Activated CD4-positive, alpha-beta T cell treated with anti-CD3 and anti-CD28 coated beads, Interleukin-2, amount 10 ng/mL, durations not matched to agents 7 days and 5 days (primary cell): ENCODE results near the gene UBE2E3. TPM values are rescaled to one million over a fixed set of nuclear protein-coding genes. Genes with fewer than 3 reads are reported as not detected.

Experiments used
- CTCF ChIA-PET: fragments of 350-600 bp; sonication (Branson Sonifier 250); formaldehyde crosslinking; loops from one replicate; lab custom pipeline; 2021; ENCODE audit warnings: antibody characterized with exemption; lab: Charles Lee
- POLR2A ChIA-PET: fragments of 350-600 bp; sonication (Branson Sonifier 250); formaldehyde crosslinking; loops from one replicate; lab custom pipeline; 2021; ENCODE audit warnings: antibody characterized with exemption; lab: Charles Lee
- DNase-seq: peaks from one replicate; pipeline ENCODE4 v3.0.0-alpha.2; 2020
- H3K27ac Mint-ChIP-seq: one replicate; pipeline ENCODE4 v1.8.0; 2021; ENCODE audit warnings: mild to moderate bottlenecking, moderate library complexity, mixed read lengths
- H3K27me3 Mint-ChIP-seq: one replicate; pipeline ENCODE4 v1.8.0; 2021; ENCODE audit warnings: mixed read lengths
- H3K36me3 Mint-ChIP-seq: one replicate; pipeline ENCODE4 v1.8.0; 2021; ENCODE audit warnings: low read depth, mixed read lengths
- H3K4me1 Mint-ChIP-seq: one replicate; pipeline ENCODE4 v1.8.0; 2021; ENCODE audit warnings: mixed read lengths
- H3K4me3 Mint-ChIP-seq: one replicate; pipeline ENCODE4 v1.8.0; 2021; ENCODE audit warnings: mild to moderate bottlenecking, moderate library complexity, mixed read lengths
- H3K9me3 Mint-ChIP-seq: one replicate; pipeline ENCODE4 v1.8.0; 2021; ENCODE audit warnings: mixed read lengths
- total RNA-seq, 2 experiments: library from RNA; stranded (reverse); gene quantifications; one replicate each; pipeline ENCODE4 v1.2.3, GENCODE V29; 2021

UBE2E3 gene
- total RNA-seq, 2 experiments from 2014 or later, result 33.3 to 41.7 TPM

GRCh38 chr2:181047829-181048228 is 67.4 kb downstream of the UBE2E3 start:
- peaks cover 13% of the 10 kb centered on the region for H3K4me1 Mint-ChIP-seq
- no peaks in the 10 kb centered on the region for H3K27me3 Mint-ChIP-seq
- no peak overlapping the region for H3K4me3 Mint-ChIP-seq
- H3K27ac Mint-ChIP-seq, result no peak overlapping the region
- no peaks in the 10 kb centered on the region for H3K9me3 Mint-ChIP-seq
- DNase-seq, result no peak
- no peaks in the 10 kb centered on the region for H3K36me3 Mint-ChIP-seq
- ChIA-PET CTCF (interaction anchor here (1.5 kb wide), 2 partner anchors 11 to 20 kb away, joined by 4 to 6 read pairs; no protein-coding TSS in a partner anchor), POLR2A (no interaction called here)

DNA sequence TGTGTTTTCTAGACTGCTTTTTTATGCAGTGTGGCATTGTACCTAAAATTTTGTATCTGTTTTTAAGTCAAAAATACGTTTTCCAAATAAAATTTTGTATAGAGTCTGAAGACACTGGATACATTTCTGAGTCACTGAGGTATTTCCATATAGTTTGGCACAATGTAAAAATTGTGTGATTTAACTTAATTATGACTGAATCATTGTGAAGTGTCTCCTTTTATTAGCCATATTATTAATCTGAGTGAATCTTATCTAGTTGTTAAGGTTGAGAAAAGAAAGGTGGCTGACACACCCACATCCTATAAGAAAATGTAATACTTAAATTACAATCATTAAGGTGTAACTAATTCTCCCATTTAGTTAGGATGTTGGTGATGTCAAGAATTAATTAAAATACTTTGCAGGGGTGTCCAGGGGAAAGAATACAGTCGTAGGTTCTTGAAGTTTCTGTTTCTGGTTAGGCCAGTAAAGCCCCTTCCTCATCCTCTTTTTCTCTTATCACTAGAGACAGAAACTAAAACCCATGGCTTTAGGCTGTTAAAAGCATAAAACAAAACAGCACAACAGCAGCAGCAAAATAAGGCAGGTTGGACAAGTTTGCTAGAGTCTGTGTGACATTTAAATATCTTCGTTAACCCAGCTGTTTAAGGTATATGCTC is 71.6 kb downstream of the UBE2E3 start:
- DNase-seq, result no peak
- no peak overlapping the region for H3K4me3 Mint-ChIP-seq
- no peak overlapping the region for H3K27ac Mint-ChIP-seq
- no peaks in the 10 kb centered on the region for H3K27me3 Mint-ChIP-seq
- H3K36me3 Mint-ChIP-seq, result no peaks in the 10 kb centered on the region
- ChIA-PET CTCF (no interaction called here), POLR2A (no interaction called here)
- peaks cover 14% of the 10 kb centered on the region for H3K4me1 Mint-ChIP-seq
- H3K9me3 Mint-ChIP-seq, result no peaks in the 10 kb centered on the region

DNA sequence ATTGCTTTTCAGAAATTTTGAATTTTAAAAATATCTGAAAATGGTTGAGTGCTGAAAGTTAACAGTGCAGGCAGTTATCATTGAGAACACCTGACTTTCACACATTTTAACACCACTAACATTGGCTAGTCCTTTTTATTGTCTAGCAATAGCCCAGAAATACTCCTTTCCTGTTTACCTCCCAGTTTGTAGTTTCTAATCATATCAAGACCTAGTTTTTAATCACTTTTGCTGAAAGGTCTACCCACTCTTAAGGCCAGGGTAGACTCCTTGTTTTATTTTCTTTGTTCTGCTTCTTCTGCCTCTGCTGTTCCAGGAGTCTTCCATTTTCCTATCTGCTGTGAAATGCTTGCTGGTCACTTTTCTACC is 72.1 kb downstream of the UBE2E3 start:
- H3K27me3 Mint-ChIP-seq, result no peaks in the 10 kb centered on the region
- H3K4me3 Mint-ChIP-seq, result no peak overlapping the region
- ChIA-PET POLR2A (no interaction called here), CTCF (no interaction called here)
- no peaks in the 10 kb centered on the region for H3K36me3 Mint-ChIP-seq
- H3K9me3 Mint-ChIP-seq, result no peaks in the 10 kb centered on the region
- no peak overlapping the region for H3K27ac Mint-ChIP-seq
- no peak for DNase-seq
- H3K4me1 Mint-ChIP-seq, result peaks cover 14% of the 10 kb centered on the region

DNA sequence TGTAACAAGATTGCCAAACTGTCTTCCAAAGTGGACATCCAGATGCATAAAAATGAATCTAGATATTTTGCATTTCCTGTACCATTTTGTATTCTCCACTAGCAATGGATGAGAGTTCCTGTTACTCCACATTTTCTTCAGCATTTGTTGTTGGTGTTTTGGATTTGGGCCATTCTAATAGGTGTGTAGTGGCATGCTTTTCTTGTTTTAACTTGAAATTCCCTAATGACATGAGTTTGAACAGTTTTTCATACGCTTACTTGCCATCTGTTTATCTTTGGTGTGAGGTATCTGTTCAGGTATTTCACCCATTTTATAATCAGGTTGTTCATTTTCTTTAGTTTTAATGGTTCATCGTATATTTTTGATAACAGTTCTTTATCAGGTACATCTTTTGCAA is 73.9 kb downstream of the UBE2E3 start:
- Mint-ChIP-seq H3K4me1 (peaks cover 14% of the 10 kb centered on the region), H3K36me3 (no peaks in the 10 kb centered on the region), H3K9me3 (no peaks in the 10 kb centered on the region), H3K27ac (no peak overlapping the region), H3K4me3 (no peak overlapping the region), H3K27me3 (no peaks in the 10 kb centered on the region)
- DNase-seq, result no peak
- CTCF ChIA-PET, result interaction anchor here (1.7 kb wide), 1 partner anchor 16 kb away, joined by 4 read pairs; no protein-coding TSS in a partner anchor
- POLR2A ChIA-PET, result no interaction called here

DNA sequence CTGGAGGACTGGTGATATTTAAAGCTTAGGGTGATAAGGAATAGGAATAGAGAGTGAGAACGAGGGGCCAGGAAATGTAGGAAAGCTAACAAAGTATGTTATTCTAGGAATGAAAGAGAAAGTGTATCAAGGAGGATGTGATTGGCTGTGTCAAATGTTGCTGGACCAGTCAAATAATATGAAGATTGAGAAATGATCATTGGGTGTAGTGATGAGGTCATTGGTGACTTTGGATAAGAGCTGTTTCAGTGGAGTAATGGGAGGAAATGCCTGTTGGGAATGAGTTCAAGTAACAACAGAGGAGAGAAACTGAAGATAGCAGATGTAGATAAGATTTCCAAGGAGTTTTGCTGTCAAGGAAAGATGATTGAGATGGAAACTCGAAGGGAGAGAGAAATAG is 74.4 kb downstream of the UBE2E3 start:
- no peaks in the 10 kb centered on the region for H3K27me3 Mint-ChIP-seq
- ChIA-PET POLR2A (no interaction called here), CTCF (interaction anchor here (1.7 kb wide), 1 partner anchor 15 kb away, joined by 4 read pairs; no protein-coding TSS in a partner anchor)
- no peaks in the 10 kb centered on the region for H3K36me3 Mint-ChIP-seq
- peaks cover 14% of the 10 kb centered on the region for H3K4me1 Mint-ChIP-seq
- H3K9me3 Mint-ChIP-seq, result no peaks in the 10 kb centered on the region
- no peak overlapping the region for H3K4me3 Mint-ChIP-seq
- no peak overlapping the region for H3K27ac Mint-ChIP-seq
- no peak for DNase-seq

DNA sequence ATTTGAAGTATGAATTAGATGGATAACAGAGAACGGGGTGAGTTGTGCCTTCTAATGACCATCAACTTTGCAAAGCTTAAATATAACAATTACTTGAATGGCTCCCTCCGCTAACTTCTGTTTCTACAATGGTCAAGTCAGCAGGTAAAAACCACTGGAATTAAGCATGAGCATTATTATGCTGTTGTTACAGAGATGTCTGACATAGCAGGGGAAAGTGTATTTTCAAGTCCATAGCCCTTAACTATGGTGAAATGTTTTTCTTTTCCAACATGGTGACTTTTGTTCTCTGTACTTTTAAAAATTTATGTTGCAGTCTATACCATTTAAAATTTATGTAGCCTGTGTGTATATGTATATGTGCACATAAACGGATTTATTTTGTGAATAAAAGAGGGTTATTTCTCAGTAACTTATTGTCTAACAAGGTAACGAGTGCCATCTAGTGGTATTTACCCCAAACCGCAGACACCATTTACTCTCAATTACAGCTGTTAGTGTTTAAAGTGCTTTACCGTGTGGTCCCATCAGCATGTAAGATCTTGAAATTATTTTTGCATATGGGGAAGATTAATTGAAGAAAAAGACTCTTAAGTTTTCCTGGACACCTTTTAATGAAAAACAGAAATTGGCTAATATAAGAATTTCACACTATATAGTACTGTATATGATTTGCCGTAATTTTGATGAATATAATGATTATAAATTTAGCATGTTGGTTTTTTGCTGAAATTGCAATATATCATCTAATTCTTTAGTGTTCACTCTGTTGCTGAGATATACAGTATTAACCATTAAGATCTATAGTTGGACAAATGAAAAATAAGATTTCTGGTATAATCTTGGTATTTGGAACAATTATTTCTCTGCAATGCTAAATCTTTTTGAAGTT is 78.2 kb downstream of the UBE2E3 start:
- H3K4me3 Mint-ChIP-seq, result no peak overlapping the region
- H3K9me3 Mint-ChIP-seq, result no peaks in the 10 kb centered on the region
- ChIA-PET CTCF (interaction anchor here (0.6 to 2.6 kb wide), 7 partner anchors 8 to 934 kb away, joined by 3 to 7 read pairs (median 3); no protein-coding TSS in a partner anchor), POLR2A (no interaction called here)
- DNase-seq, result peak; percentile 51
- no peaks in the 10 kb centered on the region for H3K27me3 Mint-ChIP-seq
- H3K4me1 Mint-ChIP-seq, result peaks cover 4% of the 10 kb centered on the region
- no peak overlapping the region for H3K27ac Mint-ChIP-seq
- no peaks in the 10 kb centered on the region for H3K36me3 Mint-ChIP-seq

- no peak overlapping the region for H3K27ac Mint-ChIP-seq
- H3K4me1 Mint-ChIP-seq, result no peaks in the 10 kb centered on the region
Observed at GRCh38 chr2:181063696-181064095, 83.3 kb downstream of the UBE2E3 start.

DNA sequence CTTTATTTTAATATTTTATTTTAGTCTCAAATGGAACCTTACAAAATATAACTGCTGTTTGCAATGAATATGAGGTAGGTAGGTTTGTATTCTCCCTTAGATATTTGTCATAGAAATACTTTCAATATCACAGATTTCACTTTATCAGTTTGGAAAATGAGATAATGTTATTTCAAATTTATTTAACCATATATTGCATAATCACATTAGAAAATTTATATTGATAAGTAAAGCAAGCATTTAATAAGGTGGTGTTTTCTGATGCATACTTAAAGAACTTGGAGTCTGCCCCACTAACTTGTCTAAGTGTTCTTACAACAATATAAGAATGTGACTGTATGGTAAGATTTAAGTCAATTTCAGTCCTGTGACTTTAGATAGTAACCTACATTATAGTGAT is 85.1 kb downstream of the UBE2E3 start:
- H3K36me3 Mint-ChIP-seq, result no peaks in the 10 kb centered on the region
- CTCF ChIA-PET, result no interaction called here
- no peak for DNase-seq

More at GRCh38 chr2:181063696-181064095, 83.3 kb downstream of the UBE2E3 start:
- CTCF ChIA-PET, result no interaction called here
- Mint-ChIP-seq H3K27me3 (no peaks in the 10 kb centered on the region), H3K4me3 (no peak overlapping the region), H3K36me3 (no peaks in the 10 kb centered on the region), H3K9me3 (no peaks in the 10 kb centered on the region)
- DNase-seq, result no peak
- POLR2A ChIA-PET, result no interaction called here

GRCh38 chr2:181066333-181066732 is 85.9 kb downstream of the UBE2E3 start:
- POLR2A ChIA-PET, result no interaction called here
- H3K36me3 Mint-ChIP-seq, result no peaks in the 10 kb centered on the region
- H3K27ac Mint-ChIP-seq, result no peak overlapping the region
- no peak for DNase-seq
- no peaks in the 10 kb centered on the region for H3K9me3 Mint-ChIP-seq
- H3K4me3 Mint-ChIP-seq, result no peak overlapping the region
- H3K27me3 Mint-ChIP-seq, result no peaks in the 10 kb centered on the region
- H3K4me1 Mint-ChIP-seq, result no peaks in the 10 kb centered on the region
- CTCF ChIA-PET, result interaction anchor here (1.7 kb wide), 1 partner anchor 649 kb away, joined by 5 read pairs; no protein-coding TSS in a partner anchor

More for the DNA sequence above, 85.1 kb downstream of the UBE2E3 start:
- H3K9me3 Mint-ChIP-seq, result no peaks in the 10 kb centered on the region
- H3K27ac Mint-ChIP-seq, result no peak overlapping the region
- H3K4me3 Mint-ChIP-seq, result no peak overlapping the region
- H3K4me1 Mint-ChIP-seq, result no peaks in the 10 kb centered on the region
- POLR2A ChIA-PET, result no interaction called here
- H3K27me3 Mint-ChIP-seq, result no peaks in the 10 kb centered on the region

- H3K36me3 Mint-ChIP-seq, result no peaks in the 10 kb centered on the region
- H3K4me1 Mint-ChIP-seq, result peaks cover 3% of the 10 kb centered on the region
- no peaks in the 10 kb centered on the region for H3K9me3 Mint-ChIP-seq
- no peak overlapping the region for H3K27ac Mint-ChIP-seq
- no peaks in the 10 kb centered on the region for H3K27me3 Mint-ChIP-seq
- DNase-seq, result no peak
- CTCF ChIA-PET, result interaction anchor here (0.9 to 1.5 kb wide), 6 partner anchors 8 to 475 kb away, joined by 3 to 7 read pairs (median 4); no protein-coding TSS in a partner anchor
- POLR2A ChIA-PET, result no interaction called here
- H3K4me3 Mint-ChIP-seq, result no peak overlapping the region
Observed at GRCh38 chr2:181070119-181070835, 89.9 kb downstream of the UBE2E3 start.

DNA sequence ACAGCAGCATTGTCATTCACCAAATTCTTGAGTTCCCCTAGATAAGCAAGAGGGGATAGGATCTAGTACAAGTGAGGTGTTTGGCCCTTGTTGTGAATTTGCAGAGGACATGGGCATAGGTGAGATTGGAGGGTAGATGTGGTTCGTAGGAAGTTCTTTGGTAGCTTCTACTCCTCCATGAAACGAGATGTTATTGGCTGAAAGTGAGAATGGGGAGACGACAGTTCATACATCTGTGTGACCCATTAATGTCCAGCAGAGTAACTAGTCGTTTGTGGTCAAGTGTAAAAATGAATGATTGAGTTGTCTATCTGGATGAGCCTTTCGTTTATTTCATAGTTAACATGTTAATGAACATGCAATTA is 90.4 kb downstream of the UBE2E3 start:
- DNase-seq, result no peak
- no peak overlapping the region for H3K27ac Mint-ChIP-seq
- H3K4me3 Mint-ChIP-seq, result no peak overlapping the region
- ChIA-PET CTCF (interaction anchor here (1.2 kb wide), 1 partner anchor 9 kb away, joined by 3 read pairs; no protein-coding TSS in a partner anchor), POLR2A (no interaction called here)
- H3K36me3 Mint-ChIP-seq, result no peaks in the 10 kb centered on the region
- no peaks in the 10 kb centered on the region for H3K9me3 Mint-ChIP-seq
- H3K27me3 Mint-ChIP-seq, result no peaks in the 10 kb centered on the region
- H3K4me1 Mint-ChIP-seq, result peaks cover 3% of the 10 kb centered on the region

DNA sequence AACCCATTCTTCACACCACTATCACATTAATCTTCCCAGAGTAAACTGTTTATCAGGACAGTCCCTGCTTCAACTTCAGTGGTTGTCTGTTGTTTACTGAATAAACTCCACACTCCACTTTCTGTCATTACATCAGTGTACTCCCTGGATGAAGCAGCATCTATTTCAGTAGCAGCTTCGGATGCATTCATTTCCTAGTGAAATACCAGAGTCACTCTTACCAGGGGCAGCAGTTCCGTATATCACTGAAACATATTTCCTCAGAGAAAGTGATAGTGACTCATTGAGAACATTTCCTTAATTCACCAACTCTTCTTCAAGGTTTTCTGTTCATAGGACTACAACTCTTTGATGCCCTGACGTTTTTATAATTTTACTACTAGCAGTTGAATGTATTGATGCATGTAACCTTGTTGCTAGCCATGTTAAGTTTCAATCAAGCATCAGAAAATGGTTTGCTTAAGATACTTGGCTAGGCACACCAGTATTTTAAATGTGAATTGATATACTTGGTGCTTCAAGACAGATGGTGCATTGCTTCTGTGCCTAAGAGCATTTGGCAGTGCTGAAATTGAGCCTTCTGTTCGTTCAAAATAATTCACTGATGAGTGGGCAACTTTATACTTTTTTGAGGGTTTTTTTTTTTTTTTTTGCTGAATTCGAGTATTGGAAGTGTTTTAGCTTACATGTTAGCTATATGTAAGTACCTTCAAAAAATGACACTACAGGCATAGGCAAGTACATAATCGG is 92.3 kb downstream of the UBE2E3 start:
- Mint-ChIP-seq H3K4me3 (no peak overlapping the region), H3K9me3 (no peaks in the 10 kb centered on the region), H3K27me3 (no peaks in the 10 kb centered on the region), H3K27ac (no peak overlapping the region), H3K36me3 (no peaks in the 10 kb centered on the region), H3K4me1 (peaks cover 9% of the 10 kb centered on the region)
- POLR2A ChIA-PET, result no interaction called here
- CTCF ChIA-PET, result no interaction called here
- no peak for DNase-seq
